ENCODE results near the gene CTCFL.

CTCFL gene

DNA sequence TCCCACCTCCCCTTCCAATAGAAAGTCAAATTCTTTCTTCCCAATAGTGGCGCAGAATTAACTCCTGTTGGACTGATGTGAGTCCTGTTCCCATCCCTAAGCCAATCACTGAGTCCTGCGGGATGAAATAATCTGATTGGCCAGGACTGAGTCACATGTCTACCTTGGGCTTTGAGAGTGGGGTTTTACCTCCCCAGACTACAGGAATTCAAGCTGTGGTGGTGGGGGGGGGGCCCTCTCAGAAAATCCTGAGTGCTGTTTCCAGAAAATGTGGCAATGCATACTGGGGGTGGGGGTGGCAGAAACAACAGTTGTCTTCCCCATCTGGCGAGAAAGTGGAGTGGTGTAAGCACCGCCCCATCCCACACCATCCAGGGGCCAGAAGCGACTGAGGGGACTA, 65.7 kb downstream of the CTCFL start:
- DNase-seq = peak in 1 of 3 donors; percentile 34
- Histone ChIP-seq H3K9me3 (ENCODE audit: control extremely low read depth in 1 of 5, control insufficient read depth in 4 of 5, insufficient read depth in 2 of 5, low read depth in 1 of 5, low read length in 4 of 5) (no peaks in the 10 kb centered on the region), H3K36me3 (ENCODE audit: control insufficient read depth in 4 of 4, insufficient read depth in 4 of 4, low read length in 3 of 4) (no peaks in the 10 kb centered on the region), H3K4me3 (ENCODE audit: control insufficient read depth in 1 of 7, extremely low read depth in 1 of 7, insufficient read depth in 4 of 7, low read depth in 2 of 7, low read length in 6 of 7) (no peak overlapping the region), H3K27ac (ENCODE audit: insufficient read depth in 1 of 2, low read depth in 1 of 2, low read length in 2 of 2, poor library complexity in 1 of 2, severe bottlenecking in 2 of 2) (no peak overlapping the region), H3K4me1 (ENCODE audit: control extremely low read depth in 1 of 4, control insufficient read depth in 4 of 4, insufficient read depth in 4 of 4, low read length in 3 of 4) (peaks cover 0 to 23% (median 9%) of the 10 kb centered on the region in 4 experiments), H3K27me3 (replicated peaks in 2 of 5; ENCODE audit: control insufficient read depth in 4 of 5, insufficient read depth in 5 of 5, low read length in 4 of 5) (no peaks in the 10 kb centered on the region)
- no CpG with 5 or more reads among the region's 5 CpGs for WGBS (ENCODE audit: insufficient coverage)
- ChIA-PET CTCF (interaction anchor here (0.9 to 2.0 kb wide), 2 partner anchors 14 to 31 kb away, joined by 4 to 6 read pairs; no protein-coding TSS in a partner anchor), POLR2A (no interaction called here)

DNA sequence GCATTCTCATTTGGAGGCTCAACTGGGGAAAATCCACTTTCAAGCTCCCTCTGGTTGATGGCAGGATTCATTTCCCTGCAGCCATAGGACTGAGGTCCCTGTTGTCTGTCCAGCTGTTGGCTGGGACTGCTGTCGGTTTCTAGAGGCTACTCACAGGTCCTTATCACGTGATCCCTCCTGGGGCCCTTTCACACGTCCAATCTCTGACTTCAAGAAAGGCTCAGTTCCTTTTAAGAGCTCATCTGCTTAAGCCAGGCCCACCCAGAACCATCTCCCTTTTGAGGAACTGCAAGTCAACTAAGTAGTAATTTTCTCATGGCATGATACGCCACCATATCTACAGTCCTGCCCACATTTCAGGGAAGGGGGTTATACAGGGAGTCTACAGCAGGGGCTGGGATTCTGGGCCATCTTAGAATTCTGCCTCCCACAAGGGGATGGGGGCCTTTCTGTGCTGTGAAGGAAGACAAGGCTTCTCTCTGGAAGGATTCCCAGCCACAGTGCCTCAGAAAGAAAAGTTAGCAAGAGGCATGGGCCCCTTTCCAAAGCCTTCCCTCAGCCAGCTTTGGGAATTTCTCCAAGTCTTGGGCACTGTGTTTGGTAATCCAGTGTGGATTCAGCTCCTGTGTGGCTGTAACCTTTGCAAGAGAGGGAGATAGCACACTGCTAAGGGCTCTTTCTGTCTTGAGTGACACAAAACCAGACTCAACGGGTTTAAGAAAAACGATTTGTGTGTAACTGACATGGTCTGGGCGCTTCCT, 66.4 kb downstream of the CTCFL start:
- H3K36me3 ChIP-seq (ENCODE audit: control insufficient read depth in 4 of 4, insufficient read depth in 4 of 4, low read length in 3 of 4) = no peaks in the 10 kb centered on the region
- no peaks in the 10 kb centered on the region for H3K9me3 ChIP-seq (ENCODE audit: control extremely low read depth in 1 of 5, control insufficient read depth in 4 of 5, insufficient read depth in 2 of 5, low read depth in 1 of 5, low read length in 4 of 5)
- no peaks in the 10 kb centered on the region for H3K27me3 ChIP-seq (replicated peaks in 2 of 5; ENCODE audit: control insufficient read depth in 4 of 5, insufficient read depth in 5 of 5, low read length in 4 of 5)
- H3K4me1 ChIP-seq (ENCODE audit: control extremely low read depth in 1 of 4, control insufficient read depth in 4 of 4, insufficient read depth in 4 of 4, low read length in 3 of 4) = peaks cover 0 to 18% (median 3%) of the 10 kb centered on the region in 4 experiments
- no peak overlapping the region for H3K27ac ChIP-seq (ENCODE audit: insufficient read depth in 1 of 2, low read depth in 1 of 2, low read length in 2 of 2, poor library complexity in 1 of 2, severe bottlenecking in 2 of 2)
- ChIA-PET POLR2A (no interaction called here), CTCF (interaction anchor here (0.8 to 2.0 kb wide), 7 partner anchors 9 to 75 kb away, joined by 3 to 6 read pairs (median 3); no protein-coding TSS in a partner anchor)
- WGBS (ENCODE audit: insufficient coverage) = 83% methylated on average over 7 of the region's 7 CpGs
- H3K4me3 ChIP-seq (ENCODE audit: control insufficient read depth in 1 of 7, extremely low read depth in 1 of 7, insufficient read depth in 4 of 7, low read depth in 2 of 7, low read length in 6 of 7) = no peak overlapping the region
- DNase-seq = peak in 1 of 3 donors; percentile 19

DNA sequence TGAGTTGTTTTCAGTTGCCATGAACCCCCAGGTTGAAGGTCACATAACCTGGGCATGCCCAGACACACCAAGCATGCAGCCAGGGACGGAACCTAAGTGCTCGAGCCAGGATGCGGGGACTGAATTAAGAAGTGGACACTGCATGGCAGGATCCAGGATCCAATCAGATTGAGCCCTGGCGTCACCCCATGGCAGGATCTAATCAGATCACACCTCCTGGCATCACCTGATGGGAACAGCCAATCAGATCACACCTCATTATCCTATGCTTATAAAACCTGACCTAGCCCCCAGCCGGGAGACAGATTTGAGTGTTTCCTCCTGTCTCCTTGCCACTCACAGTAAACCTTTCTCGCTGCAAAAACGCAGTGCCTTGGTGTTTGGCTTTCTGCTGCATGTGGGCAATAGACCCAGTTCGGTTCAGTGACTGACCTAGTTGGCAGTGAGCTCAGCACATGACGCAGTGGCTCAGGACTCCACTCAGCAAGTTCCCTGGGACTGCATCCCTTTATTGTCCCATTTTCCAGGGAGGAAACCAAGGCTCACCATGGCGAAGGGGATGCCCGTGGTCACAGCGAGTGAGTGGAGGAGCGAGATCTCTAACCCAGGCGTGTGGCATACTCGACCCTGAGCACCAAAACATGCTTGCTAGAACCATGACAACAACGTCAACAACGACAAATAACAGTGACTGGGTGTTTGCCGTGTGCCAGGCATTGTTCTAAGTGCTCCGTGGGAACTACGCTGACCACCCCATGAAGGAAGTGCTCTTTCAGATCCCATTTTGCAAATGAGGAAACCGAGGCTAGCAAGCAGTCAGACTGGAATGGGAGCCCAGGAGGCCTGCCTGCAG, 67.5 kb downstream of the CTCFL start:
- Histone ChIP-seq H3K27ac (ENCODE audit: insufficient read depth in 1 of 2, low read depth in 1 of 2, low read length in 2 of 2, poor library complexity in 1 of 2, severe bottlenecking in 2 of 2) (no peak overlapping the region), H3K4me3 (ENCODE audit: control insufficient read depth in 1 of 7, extremely low read depth in 1 of 7, insufficient read depth in 4 of 7, low read depth in 2 of 7, low read length in 6 of 7) (no peak overlapping the region), H3K27me3 (replicated peaks in 2 of 5; ENCODE audit: control insufficient read depth in 4 of 5, insufficient read depth in 5 of 5, low read length in 4 of 5) (no peaks in the 10 kb centered on the region), H3K9me3 (ENCODE audit: control extremely low read depth in 1 of 5, control insufficient read depth in 4 of 5, insufficient read depth in 2 of 5, low read depth in 1 of 5, low read length in 4 of 5) (no peaks in the 10 kb centered on the region), H3K36me3 (ENCODE audit: control insufficient read depth in 4 of 4, insufficient read depth in 4 of 4, low read length in 3 of 4) (no peaks in the 10 kb centered on the region), H3K4me1 (ENCODE audit: control extremely low read depth in 1 of 4, control insufficient read depth in 4 of 4, insufficient read depth in 4 of 4, low read length in 3 of 4) (peaks cover 0 to 19% (median 5%) of the 10 kb centered on the region in 4 experiments)
- ChIA-PET CTCF (interaction anchor here (0.9 to 2.0 kb wide), 6 partner anchors 16 to 74 kb away, joined by 3 to 6 read pairs (median 3); no protein-coding TSS in a partner anchor), POLR2A (no interaction called here)
- DNase-seq = peak in 2 of 3 donors; percentile 57 to 62
- 96% methylated on average over 21 of the region's 21 CpGs for WGBS (ENCODE audit: insufficient coverage)

- Histone ChIP-seq H3K27me3 (replicated peaks in 2 of 5; ENCODE audit: control insufficient read depth in 4 of 5, insufficient read depth in 5 of 5, low read length in 4 of 5) (no peaks in the 10 kb centered on the region), H3K4me1 (ENCODE audit: control extremely low read depth in 1 of 4, control insufficient read depth in 4 of 4, insufficient read depth in 4 of 4, low read length in 3 of 4) (peaks cover 4 to 24% (median 17%) of the 10 kb centered on the region in 4 experiments), H3K36me3 (ENCODE audit: control insufficient read depth in 4 of 4, insufficient read depth in 4 of 4, low read length in 3 of 4) (no peaks in the 10 kb centered on the region), H3K27ac (ENCODE audit: insufficient read depth in 1 of 2, low read depth in 1 of 2, low read length in 2 of 2, poor library complexity in 1 of 2, severe bottlenecking in 2 of 2) (no peak overlapping the region), H3K9me3 (ENCODE audit: control extremely low read depth in 1 of 5, control insufficient read depth in 4 of 5, insufficient read depth in 2 of 5, low read depth in 1 of 5, low read length in 4 of 5) (no peaks in the 10 kb centered on the region), H3K4me3 (ENCODE audit: control insufficient read depth in 1 of 7, extremely low read depth in 1 of 7, insufficient read depth in 4 of 7, low read depth in 2 of 7, low read length in 6 of 7) (no peak overlapping the region)
- no peak for DNase-seq
- ChIA-PET CTCF (interaction anchor here (1.0 to 1.7 kb wide), 4 partner anchors 9 to 37 kb away, joined by 3 to 4 read pairs (median 3); no protein-coding TSS in a partner anchor), POLR2A (no interaction called here)
- WGBS (ENCODE audit: insufficient coverage) = 97% methylated on average over 12 of the region's 13 CpGs
These were observed 68.8 kb downstream of the CTCFL start for GRCh38 chr20:57456116-57456515.

DNA sequence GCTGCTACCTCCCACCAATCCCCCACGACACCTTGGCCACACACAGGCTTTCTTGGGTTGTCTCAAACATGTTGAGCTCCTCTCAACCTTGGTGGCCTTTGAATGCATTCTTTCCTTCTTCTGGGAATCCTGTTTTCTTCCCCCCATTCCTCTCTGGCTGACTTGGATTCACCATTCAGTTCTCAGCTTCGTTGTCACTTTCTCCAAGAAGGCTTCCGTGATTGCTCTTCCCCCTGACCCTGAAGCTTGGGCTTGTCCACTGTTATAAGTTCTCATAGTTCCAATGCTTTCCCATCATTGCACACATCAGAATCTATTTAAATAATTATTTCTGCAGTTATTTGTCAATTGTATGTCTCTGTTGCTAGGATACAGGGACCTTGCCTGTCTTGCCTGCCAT, 69.6 kb downstream of the CTCFL start:
- H3K4me1 ChIP-seq (ENCODE audit: control extremely low read depth in 1 of 4, control insufficient read depth in 4 of 4, insufficient read depth in 4 of 4, low read length in 3 of 4) = peaks cover 4 to 32% (median 24%) of the 10 kb centered on the region in 4 experiments

DNA sequence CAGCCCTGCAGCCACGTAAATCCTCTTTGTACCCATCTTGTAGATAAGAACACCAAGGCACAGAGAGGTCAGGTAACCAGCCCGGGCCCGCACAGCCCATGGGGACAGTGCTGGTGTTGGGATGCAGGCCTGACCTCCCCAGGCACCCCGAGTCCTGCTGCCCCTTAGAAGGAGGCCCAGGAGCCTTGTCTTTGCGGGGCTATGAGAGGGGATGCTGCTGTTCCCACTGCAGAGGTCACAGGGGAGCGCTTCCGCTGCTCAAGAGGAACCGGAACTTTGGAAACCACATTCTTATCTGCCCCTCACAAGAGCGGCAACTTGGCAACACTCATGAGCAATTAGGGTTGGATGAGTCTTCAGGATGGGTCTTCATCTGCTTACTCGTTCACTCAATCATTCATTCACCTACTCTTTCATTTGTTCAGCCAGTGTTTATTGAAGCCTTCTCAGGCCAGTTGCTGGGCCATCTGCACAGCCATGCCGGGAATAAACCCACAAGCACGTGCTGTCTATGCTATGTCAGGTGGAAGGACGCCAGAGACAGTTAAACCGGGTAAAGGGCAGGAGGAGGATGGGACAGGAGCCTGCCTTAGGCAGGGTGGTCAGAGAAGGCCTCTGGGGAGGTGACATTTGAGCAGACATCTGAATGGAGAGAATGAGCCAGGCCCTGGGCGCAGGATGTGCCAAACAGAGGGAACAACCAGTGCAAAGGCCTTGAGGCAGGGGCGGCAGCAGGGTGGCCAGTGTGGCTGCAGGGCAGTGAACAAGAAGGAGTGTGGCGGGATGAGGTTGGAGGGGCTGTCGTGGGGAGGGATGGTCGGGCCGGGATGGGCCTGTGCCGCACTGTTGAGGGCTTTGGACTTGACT, 72.9 kb downstream of the CTCFL start:
- Histone ChIP-seq H3K27ac (ENCODE audit: insufficient read depth in 1 of 2, low read depth in 1 of 2, low read length in 2 of 2, poor library complexity in 1 of 2, severe bottlenecking in 2 of 2) (peak overlapping the region in 1 of 2 experiments; percentile 57), H3K4me1 (ENCODE audit: control extremely low read depth in 1 of 4, control insufficient read depth in 4 of 4, insufficient read depth in 4 of 4, low read length in 3 of 4) (peaks cover 16 to 44% (median 40%) of the 10 kb centered on the region in 4 experiments), H3K27me3 (replicated peaks in 2 of 5; ENCODE audit: control insufficient read depth in 4 of 5, insufficient read depth in 5 of 5, low read length in 4 of 5) (no peaks in the 10 kb centered on the region), H3K4me3 (ENCODE audit: control insufficient read depth in 1 of 7, extremely low read depth in 1 of 7, insufficient read depth in 4 of 7, low read depth in 2 of 7, low read length in 6 of 7) (peak overlapping the region in 2 of 7 experiments; percentile 2 to 50), H3K9me3 (ENCODE audit: control extremely low read depth in 1 of 5, control insufficient read depth in 4 of 5, insufficient read depth in 2 of 5, low read depth in 1 of 5, low read length in 4 of 5) (no peaks in the 10 kb centered on the region), H3K36me3 (ENCODE audit: control insufficient read depth in 4 of 4, insufficient read depth in 4 of 4, low read length in 3 of 4) (no peaks in the 10 kb centered on the region)
- ChIA-PET POLR2A (interaction anchor here (1.6 to 1.9 kb wide), 2 partner anchors 54 to 59 kb away, joined by 3 to 9 read pairs; no protein-coding TSS in a partner anchor), CTCF (interaction anchor here (1.0 to 6.7 kb wide), 3 partner anchors 9 to 25 kb away, joined by 3 to 27 read pairs (median 11); no protein-coding TSS in a partner anchor)
- 30% methylated on average over 12 of the region's 21 CpGs for WGBS (ENCODE audit: insufficient coverage)
- peak; percentile 93 to 99 (median 98) for DNase-seq

More for the DNA sequence above, 69.6 kb downstream of the CTCFL start:
- ChIA-PET CTCF (interaction anchor here (0.9 to 1.9 kb wide), 5 partner anchors 10 to 52 kb away, joined by 3 to 8 read pairs (median 3); no protein-coding TSS in a partner anchor), POLR2A (interaction anchor here (0.6 kb wide), 2 partner anchors 49 to 54 kb away, joined by 3 to 5 read pairs; no protein-coding TSS in a partner anchor)
- H3K27me3 ChIP-seq (replicated peaks in 2 of 5; ENCODE audit: control insufficient read depth in 4 of 5, insufficient read depth in 5 of 5, low read length in 4 of 5) = no peaks in the 10 kb centered on the region
- 100% methylated on average over 2 of the region's 3 CpGs for WGBS (ENCODE audit: insufficient coverage)
- H3K4me3 ChIP-seq (ENCODE audit: control insufficient read depth in 1 of 7, extremely low read depth in 1 of 7, insufficient read depth in 4 of 7, low read depth in 2 of 7, low read length in 6 of 7) = no peak overlapping the region
- H3K36me3 ChIP-seq (ENCODE audit: control insufficient read depth in 4 of 4, insufficient read depth in 4 of 4, low read length in 3 of 4) = no peaks in the 10 kb centered on the region
- no peaks in the 10 kb centered on the region for H3K9me3 ChIP-seq (ENCODE audit: control extremely low read depth in 1 of 5, control insufficient read depth in 4 of 5, insufficient read depth in 2 of 5, low read depth in 1 of 5, low read length in 4 of 5)
- DNase-seq = no peak
- H3K27ac ChIP-seq (ENCODE audit: insufficient read depth in 1 of 2, low read depth in 1 of 2, low read length in 2 of 2, poor library complexity in 1 of 2, severe bottlenecking in 2 of 2) = no peak overlapping the region
